DOHH2 (cell line): ENCODE results near the gene CELF3.
"Not testable (repeated sequence)": the region's sequence is repeated elsewhere in the genome, so short reads cannot be mapped to it uniquely, and the experiment has no call there.

Experiments
- EZH2phosphoT487 ChIP-seq: fragments of 200-600 bp; sonication (generic); IDR thresholded peaks from 2 replicates; pipeline ENCODE4 v1.6.1; 2017; ENCODE audit warnings: borderline replicate concordance, mild to moderate bottlenecking, antibody characterized with exemption, low read length, moderate library complexity, mixed read lengths
- TF ChIP-seq, protein P1 (sequence below): fragments of 200-600 bp; sonication (generic); IDR thresholded peaks from one replicate; pipeline ENCODE4 v1.5.1; 2014; ENCODE audit warnings: antibody characterized with exemption, mild to moderate bottlenecking, low read depth, low read length; ENCODE audit not compliant: poor library complexity, severe bottlenecking

DNA sequence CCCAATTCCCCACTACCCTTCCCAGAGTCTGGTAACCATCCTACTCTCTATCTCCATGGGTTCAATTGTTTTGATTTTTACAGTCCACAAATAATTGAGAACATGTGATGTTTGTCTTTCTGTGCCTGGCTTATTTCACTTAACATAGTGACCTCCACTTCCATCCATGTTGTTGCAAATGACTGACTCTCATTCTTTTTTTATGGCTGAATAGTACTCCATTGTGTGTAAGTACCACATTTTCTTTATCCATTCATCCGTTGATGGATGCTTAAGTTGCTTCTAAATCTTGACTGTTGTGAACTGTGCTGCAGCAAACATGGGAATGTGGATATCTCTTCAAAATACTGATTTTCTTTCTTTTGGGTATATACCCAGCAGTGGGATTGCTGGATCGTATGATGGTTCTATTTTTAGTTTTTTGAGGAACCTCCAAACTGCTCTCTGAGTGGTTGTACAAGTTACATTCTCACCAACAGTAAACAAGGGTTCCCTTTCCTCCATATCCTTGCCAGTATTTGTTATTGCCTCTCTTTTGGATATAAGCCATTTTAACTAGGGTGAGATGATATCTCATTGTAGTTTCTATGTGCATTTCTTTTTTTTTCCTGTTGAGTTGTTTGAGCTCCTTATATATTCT, 46.4 kb downstream of the CELF3 start:
- TF ChIP-seq, protein P1, sequence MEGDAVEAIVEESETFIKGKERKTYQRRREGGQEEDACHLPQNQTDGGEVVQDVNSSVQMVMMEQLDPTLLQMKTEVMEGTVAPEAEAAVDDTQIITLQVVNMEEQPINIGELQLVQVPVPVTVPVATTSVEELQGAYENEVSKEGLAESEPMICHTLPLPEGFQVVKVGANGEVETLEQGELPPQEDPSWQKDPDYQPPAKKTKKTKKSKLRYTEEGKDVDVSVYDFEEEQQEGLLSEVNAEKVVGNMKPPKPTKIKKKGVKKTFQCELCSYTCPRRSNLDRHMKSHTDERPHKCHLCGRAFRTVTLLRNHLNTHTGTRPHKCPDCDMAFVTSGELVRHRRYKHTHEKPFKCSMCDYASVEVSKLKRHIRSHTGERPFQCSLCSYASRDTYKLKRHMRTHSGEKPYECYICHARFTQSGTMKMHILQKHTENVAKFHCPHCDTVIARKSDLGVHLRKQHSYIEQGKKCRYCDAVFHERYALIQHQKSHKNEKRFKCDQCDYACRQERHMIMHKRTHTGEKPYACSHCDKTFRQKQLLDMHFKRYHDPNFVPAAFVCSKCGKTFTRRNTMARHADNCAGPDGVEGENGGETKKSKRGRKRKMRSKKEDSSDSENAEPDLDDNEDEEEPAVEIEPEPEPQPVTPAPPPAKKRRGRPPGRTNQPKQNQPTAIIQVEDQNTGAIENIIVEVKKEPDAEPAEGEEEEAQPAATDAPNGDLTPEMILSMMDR: not testable (repeated sequence)
- not testable (repeated sequence) for TF ChIP-seq EZH2phosphoT487
